Superior temporal gyrus (tissue), 1 donor: ENCODE data around the gene DNLZ.
A peak's percentile ranks its signal among the peaks of the same experiment; 100 is the strongest.
"Not testable (repeated sequence)": the region's sequence is repeated elsewhere in the genome, so short reads cannot be mapped to it uniquely, and the experiment has no call there.

ENCODE experiments used
- DNase-seq: peaks from one replicate; pipeline ENCODE4 v3.0.0-alpha.2; 2016; ENCODE audit errors: extremely low spot score

The DNLZ gene

DNA sequence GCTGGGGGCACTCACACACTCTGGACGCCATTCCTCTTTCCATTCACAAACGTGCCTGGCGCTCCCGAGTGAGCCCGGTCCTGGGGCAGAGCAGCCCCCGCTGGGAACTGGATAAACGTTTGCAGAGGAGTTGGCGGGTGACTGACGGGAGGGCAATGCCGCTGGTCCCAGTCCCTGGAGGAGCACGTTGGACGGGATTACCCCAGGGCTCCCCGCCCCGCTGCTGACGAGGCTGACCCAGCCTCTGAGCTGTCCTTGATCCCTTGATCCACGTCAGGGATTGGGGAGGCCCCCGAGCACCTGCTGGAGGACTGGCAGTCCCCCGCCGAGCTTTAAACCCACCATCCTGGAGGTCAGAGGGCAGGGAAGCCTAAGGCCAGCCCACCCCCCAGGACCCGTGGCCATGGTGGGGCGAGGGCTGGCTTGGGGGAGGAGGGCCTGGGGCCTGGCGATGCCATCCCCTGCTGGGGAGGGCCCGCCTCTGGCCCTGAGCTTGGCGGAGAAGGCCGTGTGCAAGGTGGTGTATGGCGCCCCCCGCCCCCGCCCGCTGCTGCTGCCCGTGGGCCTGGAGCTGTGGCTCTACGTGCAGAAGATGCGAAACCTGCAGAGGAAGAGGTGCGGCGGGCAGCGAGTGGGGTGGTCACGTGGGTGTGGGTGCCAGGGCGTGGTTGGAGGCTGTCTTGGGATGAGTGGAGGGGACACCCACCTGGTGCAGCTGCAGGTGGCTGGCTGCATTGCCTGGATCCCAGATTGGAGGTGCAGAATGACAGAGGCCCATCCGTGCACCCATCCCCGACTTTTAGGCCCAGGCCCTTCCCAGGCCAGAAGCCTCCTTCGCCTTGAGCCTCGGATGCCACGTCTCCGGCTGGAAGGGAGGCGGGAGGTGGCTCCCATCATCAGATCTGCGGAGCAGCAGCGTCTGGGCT lies 31.7 kb downstream of the DNLZ start:
- DNase-seq = no peak

DNA sequence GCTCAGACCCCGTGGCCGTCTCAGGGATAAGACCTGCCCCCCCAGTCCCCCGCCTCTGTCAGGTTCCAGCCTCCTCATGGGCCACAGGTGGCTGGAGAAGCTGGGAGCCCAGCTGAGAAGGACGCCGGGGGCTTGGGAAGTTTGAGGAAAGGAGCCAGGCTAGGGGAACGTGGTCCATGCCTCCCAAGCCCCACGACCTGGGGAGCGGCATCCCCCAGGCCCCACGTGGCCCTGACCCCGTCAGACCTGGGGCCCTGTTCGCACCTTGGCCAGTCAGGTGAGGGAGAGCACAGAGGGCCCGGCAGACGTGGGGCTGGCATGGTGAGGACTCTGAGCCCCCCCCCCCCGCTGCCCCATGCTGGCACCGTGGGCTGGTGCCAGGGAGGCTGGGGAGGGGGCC lies 32.5 kb downstream of the DNLZ start:
- DNase-seq = no peak

DNA sequence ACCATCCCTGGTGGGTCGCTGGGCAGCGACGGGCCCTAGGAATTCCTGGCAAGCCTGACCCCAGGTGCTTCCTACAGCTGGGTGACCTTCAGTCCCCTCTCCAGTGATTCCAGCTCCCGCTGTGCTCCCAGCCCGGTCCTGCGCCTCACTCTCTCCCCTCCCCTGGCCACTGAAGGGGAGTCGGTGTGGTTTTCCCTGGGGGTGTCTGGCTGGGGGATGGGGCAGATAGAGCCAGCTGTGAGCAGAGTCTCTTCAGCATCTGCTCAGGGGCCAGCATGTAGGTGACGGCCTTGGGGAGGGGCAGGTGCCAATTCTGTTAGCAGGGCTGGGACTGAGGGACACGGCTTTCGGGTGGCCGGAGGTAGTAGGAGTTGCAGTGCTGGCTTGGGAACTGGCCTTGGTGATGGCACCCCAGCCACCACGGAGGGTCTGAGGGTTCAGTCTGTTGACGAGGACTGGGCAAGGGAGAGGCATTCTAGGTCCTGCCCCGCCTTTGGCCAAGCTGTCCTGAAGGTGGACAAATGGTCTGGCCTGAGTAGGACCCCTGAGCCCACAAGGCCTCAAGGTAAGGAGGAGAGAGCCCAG lies 33.0 kb downstream of the DNLZ start:
- DNase-seq = no peak

DNA sequence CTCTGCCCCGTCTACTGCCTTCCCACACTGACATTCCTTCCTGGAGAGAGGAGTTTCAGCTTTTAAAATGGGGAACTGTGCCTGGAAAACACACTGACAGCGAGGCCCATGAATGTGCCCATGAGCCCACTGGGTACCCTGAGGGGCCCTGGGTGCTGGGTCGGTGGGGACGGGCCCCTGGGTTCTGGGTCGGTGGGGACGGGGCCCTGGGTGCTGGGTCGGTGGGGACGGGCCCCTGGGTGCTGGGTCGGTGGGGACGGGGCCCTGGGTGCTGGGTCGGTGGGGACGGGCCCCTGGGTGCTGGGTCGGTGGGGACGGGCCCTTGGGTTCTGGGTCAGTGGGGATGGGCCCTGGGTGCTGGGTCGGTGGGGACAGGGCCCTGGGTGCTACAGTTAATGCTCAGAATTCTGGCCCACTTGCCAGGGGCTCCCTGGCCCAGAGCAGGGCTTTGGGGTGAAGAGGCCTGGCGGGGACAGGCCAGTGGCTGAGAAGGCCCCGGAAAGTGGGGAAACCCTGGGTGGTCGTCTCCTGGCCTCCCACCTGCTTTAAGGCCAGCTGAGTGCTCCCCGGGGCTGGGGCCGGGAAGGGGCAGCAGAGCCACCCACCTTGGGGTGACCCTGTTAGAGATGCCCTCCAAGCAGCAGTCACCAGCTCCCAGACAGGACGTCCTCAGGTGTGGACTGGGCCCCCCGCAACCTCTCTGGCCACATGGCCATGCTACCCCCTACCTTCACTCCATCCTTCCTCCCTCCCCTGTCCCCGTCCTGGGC lies 33.7 kb downstream of the DNLZ start:
- no peak for DNase-seq

DNA sequence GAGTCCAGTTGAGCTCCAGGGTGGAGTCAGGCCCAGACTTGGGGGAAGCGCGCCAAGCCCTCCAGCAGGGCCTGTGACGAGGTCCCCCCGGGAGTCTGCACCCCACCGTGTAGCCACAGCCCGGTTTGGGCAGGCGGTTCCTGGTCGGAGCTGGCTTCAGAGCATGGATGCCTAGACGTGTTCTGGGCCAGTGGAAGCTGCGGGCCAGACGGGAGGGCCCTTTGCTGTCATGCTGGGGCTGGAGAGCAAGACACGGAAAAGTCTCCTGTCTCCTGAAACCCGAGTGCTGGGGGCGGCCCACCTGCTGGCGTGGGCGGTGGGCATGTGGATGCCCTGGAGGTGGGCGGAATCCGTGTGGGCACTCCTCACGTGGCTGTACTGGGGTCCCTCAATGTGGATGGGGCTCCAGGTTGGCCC lies 34.3 kb downstream of the DNLZ start:
- DNase-seq = no peak

DNA sequence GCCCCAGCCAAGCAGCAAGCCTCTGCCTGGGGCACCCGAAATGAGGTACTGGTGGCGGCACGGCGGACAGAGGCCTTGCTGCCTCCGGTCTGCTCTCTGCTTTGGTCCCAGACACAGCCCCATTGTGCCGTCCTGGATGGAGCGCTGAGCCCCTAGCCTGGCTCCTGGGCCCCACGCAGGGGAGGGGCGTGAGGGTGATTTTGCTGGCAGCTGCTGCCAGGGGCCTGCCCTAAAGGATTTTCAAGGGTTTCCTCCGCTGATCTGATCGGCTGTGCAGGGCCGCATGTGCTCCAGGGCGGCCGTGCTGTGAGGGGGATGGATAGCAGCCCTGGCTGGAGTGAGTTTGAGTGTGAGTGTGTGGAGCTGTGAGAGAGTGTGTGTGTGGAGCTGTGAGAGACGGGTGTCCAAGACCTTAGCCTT lies 34.9 kb downstream of the DNLZ start:
- peak; percentile 39 for DNase-seq

DNA sequence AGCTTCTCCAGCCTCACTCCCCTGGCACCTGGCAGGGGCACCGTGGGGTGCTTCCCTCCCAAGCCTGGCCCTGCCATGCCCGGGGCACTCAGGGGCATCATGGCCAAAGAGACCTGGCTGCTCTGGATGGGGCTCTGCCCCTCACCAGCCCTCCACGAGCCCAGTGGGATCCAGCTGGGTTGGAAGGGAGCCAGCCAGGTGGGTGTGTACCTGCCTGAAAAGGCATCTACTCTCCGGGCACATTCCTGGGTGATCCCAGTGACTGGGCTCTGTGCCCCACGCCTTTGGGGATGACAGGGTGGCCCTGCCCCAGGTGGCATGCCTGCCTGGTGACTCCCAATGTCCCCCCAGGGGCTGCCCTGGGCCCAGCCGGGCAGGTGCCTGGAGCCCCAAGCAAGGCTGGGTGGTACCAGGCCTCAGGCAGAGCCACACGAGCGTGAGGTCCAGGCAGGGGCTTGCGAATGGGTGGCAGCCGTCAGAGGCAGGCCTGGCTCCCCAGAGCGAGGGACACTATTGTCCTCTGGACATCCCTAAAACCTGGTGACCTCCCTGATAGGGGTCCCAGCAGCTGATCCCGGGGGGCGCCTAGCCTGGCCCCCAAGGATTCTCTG lies 35.4 kb downstream of the DNLZ start:
- no peak for DNase-seq

DNA sequence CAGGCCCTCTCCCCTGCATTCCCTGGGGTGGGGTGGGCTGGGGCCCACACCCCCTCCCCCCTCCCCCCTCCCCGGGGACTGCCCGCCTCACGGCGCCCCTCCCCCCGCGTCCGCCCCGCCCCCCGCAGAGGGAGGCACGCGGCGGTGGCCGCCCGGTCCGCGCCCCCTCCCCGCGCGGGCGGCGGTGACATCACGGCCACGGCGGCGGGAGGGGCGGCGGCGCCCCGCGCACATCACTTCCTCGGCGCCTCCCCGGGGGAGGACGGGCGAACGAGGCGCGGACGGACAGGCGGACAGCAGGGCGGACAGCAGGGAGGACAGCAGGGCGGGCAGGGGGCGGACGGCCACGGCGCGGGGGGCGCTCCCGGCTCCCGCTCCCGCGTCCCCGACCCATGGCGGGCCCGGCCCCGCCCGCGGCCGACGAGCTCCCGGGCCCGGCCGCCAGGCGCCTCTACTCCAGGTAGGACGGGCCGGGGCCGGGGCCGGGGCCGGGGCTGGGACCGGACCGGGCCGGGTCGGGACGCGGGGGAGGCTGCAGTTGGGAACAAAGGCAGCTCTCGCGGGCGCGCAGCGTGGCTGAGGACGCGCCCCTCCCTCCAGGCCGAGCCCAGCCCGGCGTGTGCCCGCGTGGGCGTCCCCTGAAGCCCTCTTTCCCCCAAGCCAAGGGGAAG lies 36.1 kb downstream of the DNLZ start, which contains the start of gene GPSM1:
TSS of gene GPSM1 (plus strand) at position 236 of the 671 bp plus-strand sequence. CDS start at position 393, 157 bp downstream.
- peak; percentile 22 for DNase-seq

DNA sequence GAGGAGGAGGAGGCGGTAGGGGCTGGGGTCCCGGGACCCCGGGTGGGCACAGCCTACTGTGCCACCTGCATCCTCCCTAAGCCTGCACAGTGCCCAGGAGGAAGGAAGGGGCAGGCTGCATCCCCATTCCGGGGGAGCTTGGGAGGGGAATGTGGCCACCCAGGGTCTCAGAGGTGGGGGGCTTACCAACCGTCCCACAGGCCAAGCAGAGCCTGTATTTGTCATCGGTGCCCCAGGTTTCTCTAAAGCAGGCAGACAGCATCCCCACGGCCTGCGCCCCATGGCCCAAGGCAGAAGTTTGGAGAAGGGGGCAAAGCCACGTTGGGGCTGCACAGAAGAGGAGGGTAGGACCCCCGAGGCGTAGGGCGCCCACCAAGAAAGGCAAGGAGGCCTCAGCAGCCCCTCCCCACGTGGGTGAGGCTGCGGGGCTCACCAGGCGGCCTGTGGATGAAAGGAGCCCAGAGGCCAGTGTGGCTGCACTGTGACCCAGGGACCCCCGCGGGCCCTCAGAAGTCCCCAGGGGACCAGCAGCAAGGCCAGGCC lies 36.7 kb downstream of the DNLZ start:
- DNase-seq = no peak

DNA sequence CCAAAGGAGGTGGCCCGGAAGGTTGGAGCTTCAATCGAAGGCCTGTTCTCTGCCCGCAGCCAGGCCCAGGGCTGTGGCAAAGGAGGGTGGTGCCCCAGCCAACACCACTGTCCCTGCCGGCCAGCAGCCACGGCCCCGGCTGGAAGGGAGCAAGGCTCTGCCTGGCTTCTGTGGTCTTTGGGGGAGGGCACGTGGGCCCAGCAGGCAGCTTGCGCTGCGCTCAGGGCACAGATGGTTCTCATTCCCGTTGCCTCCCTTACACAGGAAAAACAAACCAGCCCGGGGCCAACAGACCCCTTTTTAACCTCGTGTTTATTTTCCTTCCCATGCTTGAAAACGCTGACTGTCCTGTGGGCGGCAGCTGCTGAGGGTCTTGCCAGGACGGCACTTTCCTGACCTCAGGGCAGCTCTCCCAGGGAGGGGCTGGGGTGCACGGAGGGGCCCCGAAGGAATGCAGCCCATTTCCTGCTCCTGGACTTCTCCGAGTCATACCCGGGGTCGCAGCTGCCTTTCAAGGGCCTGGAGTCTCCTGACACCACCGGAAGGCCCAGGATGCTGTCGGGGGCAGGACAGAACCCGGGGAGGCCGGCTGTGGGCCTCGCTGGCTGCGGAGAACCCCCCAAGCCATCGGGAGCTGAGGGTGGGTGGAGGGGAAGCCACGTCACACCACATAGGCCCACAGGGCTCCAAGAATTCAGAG lies 37.3 kb downstream of the DNLZ start:
- DNase-seq = no peak

DNA sequence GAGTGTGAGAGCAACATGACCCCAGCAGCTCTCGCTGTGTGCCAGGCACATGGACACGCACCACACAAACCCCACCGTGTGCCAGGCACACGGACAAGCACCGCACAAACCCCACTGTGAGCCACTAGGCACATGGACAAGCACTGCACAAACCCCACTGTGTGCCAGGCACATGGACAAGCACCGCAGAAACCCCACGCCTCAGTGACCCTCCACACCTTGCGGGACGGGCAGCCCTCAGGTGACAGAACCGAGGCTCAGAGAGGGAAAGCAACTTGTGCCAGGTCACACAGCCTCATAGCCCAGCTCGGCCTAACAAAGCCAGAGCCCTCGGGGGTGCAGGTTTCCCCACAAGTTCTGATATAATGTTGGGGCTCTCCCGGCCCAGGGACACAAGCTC lies 38.2 kb downstream of the DNLZ start:
- no peak for DNase-seq

DNA sequence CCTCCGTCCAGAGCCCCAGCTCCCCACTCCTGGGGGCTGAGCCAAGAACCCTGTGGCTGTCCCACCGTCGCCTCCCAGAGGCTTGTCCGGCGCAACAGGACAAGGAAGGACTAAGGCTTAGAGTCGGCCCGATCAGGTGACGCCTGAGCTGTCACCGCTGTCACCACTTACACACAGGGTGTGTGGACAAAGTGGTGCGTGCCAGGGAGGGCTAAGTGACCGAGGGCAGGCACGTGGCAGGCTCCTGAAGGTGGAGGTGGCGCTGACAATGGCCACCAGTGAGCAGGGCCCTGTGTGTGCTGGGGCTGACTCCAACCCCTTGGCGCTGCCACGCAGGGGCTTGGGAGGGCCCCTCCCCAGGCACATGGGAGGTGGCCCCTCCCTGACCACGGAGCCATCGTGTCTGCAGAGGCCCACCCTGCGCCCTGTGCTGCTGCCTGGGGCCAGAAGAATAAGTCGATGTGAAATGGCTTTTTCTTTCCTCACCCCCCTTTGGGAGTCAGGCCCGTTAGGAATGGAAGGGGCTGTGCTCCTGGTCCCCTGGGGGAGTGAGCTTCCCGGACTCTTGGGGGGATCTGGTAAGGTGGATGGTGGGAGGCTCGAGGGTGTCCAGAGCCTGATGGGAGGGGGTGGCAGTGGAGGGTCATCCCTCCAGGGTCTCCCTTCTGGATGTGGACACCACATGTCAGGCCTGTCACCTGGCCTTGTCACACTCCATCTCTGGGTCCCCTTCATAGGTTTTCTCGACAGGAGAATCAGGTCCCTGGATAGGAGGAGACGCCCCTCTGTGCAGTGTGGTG lies 38.8 kb downstream of the DNLZ start:
- DNase-seq = no peak

DNA sequence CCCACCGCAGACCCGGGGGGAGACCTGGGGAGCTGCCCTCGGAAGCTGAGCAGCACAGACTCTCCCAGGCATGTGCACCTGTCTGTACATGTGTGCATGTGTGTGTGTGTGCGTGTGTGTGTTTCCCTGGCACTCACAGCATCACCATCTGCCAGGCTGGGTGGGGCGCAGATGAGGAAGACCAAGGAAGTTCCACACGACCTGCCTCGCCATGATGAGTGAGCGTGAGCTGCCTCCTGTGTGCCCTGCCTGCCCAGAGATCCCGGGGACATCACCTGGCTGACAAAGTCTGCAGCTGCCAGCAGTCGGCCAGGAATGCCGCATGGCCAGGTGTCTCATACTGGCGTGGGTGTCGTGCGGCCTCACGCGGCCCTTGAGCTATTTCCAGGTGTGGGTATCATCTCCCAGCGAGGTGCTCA lies 40.2 kb downstream of the DNLZ start:
- no peak for DNase-seq

DNA sequence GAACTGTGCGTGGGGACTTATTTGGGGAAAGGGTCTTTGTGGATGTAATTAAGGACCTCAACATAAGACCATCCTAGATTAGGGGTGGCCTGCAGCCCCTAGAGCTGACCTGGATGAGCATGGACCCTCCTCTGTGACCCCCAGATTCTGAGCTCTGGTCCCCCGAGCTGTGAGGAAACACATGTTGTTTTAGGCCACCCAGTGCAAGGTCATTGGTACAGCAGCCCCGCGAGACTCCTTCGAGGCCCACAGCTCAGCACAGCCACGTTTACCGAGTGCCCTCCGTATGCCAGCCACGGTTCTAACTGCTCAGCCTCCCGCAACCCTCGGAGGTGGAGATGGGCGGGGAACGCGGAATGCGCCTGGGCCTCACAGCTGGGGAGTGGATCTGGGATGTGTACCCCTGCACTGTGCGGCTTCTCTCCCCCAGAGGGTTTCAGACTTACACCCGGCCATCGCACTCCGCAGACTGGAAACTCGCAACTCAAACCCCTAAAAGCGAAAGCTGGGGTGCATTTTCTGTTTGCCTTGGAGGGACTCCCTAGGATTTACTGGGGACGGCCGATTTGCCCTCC lies 40.7 kb downstream of the DNLZ start:
- no peak for DNase-seq

DNA sequence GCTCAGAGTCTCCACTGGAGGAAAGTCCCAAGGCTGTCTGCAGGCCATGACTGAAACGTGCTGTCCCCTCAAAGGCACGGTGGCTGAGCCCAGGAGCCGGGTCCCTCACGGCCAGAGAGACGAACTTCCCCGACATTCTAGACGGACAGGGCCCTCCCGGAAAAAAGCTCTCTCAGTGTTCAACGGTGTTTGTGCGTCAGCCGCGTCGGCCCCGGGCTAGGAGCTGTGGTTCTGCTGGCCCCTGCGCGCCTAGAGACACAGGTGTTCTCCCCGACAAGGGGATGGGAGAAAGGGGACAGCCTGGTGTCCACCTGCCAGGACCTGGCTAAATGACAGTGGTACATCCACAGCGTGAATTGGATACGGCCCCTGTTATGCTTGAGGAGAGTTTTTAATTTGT lies 42.0 kb downstream of the DNLZ start:
- DNase-seq = no peak

DNA sequence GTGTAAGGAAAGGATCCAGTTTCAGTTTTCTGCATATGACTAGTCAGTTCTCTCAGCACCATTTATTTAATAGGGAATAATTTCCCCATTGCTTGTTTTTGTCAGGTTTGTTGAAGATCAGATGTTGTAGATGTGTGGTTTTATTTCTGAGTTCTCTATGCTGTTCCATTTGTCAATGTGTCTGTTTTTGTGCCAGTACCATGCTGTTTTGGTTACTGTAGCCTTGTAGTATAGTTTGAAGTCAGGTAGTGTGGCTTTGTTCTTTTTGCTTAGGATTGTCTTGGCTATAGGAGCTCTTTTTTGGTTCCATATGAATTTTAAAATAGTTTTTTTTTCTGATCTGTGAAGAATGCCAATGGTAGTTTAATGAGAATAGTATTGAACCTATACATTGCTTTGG lies 42.6 kb downstream of the DNLZ start:
- not testable (repeated sequence) for DNase-seq

DNA sequence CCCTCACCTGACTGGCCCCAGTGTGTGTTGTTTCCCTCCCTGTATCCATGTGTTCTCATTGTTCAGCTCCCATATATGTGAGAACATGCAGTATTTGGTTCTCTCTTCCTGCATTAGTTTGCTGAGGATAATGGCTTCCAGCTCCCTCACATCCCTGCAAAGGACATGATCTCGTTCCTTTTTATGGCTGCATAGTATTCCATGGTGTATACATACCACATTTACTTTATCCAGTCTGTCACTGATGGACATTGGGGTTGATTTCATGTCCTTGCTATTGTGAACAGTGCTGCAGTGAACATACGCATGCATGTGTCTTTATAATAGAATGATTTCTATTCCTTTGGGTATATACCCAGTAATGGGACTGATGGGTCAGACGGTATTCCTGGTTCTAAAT lies 43.6 kb downstream of the DNLZ start:
- DNase-seq = not testable (repeated sequence)

DNA sequence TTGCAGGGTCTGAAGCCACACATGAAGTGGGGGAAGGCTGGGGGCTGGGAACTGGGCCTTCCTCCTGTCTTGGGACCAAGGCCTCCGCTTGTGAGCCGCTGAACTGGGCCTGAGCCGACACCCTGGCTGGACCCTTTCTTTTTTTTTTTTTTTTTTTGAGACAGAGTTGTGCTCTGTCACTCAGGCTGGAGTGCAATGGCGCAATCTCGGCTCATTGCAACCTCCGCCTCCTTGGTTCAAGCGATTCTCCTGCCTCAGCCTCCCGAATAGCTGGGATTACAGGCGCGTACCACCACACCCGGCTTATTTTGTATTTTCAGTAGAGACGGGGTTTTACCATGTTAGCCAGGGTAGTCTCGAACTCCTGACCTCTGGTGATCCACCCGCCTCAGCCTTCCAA lies 44.3 kb downstream of the DNLZ start:
- not testable (repeated sequence) for DNase-seq

DNA sequence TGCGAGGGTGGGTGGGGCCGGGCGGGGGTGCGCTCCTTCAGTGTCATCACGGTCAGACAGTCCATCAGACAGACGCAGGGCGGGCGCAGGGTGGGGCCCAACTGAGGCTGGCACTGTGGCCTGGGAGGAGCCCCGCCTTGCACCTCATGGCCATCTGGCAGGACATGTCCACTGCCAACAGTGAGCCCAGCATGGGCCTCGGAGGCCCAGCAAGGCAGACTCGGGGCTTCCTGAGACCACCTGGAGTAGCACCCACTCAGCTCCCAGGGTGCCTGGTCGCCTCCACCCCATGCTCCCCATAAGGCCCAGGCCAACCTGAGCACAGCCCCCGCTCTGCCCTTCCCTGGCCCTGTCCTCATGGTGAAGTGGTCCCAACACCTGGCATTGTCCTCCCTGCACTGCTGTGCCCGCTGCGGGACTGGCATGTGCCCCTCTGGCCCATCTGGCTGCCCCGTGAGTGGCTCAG lies 44.7 kb downstream of the DNLZ start:
- DNase-seq = no peak
